Measurements from ENCODE around the gene COG8. TPM values are rescaled to one million over a fixed set of nuclear protein-coding genes. Genes with fewer than 3 reads are reported as not detected.

The COG8 gene
- total and polyA plus RNA-seq, 9 of the 15 experiments (the other 6 are each of a cell fraction or from before 2014, with no cell fraction given): 3.7 to 42.6 (median 30.1) TPM

DNA sequence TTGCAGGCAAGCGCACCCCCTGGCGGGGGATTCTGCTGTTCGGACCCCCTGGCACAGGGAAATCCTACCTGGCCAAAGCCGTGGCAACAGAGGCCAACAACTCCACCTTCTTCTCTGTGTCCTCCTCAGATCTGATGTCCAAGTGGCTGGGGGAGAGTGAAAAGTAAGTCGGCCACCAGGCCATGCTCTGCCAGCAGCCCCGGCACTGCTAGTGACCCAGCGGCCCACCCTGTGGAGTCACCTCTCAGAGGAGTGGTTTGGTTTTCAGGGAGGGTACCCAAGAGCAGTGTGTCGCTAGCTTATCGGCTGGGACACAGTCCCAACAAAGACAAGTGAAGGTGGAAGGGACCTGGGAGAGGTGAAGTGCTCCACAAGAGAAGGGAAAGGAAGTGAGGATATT, 20.0 kb downstream of the COG8 start:
- WGBS (ENCODE audit: insufficient coverage, low coverage, missing lambda C conversion rate): 94% methylated on average over 9 of the region's 9 CpGs
- Histone ChIP-seq H3K9me3 (replicated peaks; ENCODE audit: control insufficient read depth, insufficient read depth, low read depth, low read length) (no peaks in the 10 kb centered on the region), H3K36me3 (ENCODE audit: control insufficient read depth, insufficient read depth, low read length) (peaks cover 94% of the 10 kb centered on the region), H3K4me3 (no peak overlapping the region), H3K4me2 (ENCODE audit: insufficient read depth, low read length) (no peak overlapping the region), H3K4me1 (replicated peaks in 1 of 2; ENCODE audit: control insufficient read depth in 2 of 2, insufficient read depth in 2 of 2, low read length in 2 of 2) (peaks cover 2 to 23% of the 10 kb centered on the region in 2 experiments; a peak in 4 of 5 replicates), H3K9ac (ENCODE audit: insufficient read depth in 1 of 2, low read depth in 2 of 2, low read length in 2 of 2) (peak overlapping the region in 1 of 2 experiments; percentile 17; a peak in 1 of 4 replicates), H3K27me3 (ENCODE audit: control insufficient read depth in 2 of 2, insufficient read depth in 2 of 2, low read length in 2 of 2) (no peaks in the 10 kb centered on the region), H3K9me1 (ENCODE audit: control insufficient read depth, insufficient read depth, low read length) (no peaks in the 10 kb centered on the region), H3K79me2 (ENCODE audit: control insufficient read depth, insufficient read depth, low read length) (peaks cover 37% of the 10 kb centered on the region), H3K27ac (ENCODE audit: extremely low read depth, low read depth, low read length) (no peak overlapping the region), H4K20me1 (replicated peaks; ENCODE audit: control insufficient read depth, insufficient read depth, low read length) (peaks cover 11% of the 10 kb centered on the region; the same call in 1 of the 2 replicates), H2AFZ (ENCODE audit: low read depth, low read length) (no peak overlapping the region)
- TF ChIP-seq, protein P1, sequence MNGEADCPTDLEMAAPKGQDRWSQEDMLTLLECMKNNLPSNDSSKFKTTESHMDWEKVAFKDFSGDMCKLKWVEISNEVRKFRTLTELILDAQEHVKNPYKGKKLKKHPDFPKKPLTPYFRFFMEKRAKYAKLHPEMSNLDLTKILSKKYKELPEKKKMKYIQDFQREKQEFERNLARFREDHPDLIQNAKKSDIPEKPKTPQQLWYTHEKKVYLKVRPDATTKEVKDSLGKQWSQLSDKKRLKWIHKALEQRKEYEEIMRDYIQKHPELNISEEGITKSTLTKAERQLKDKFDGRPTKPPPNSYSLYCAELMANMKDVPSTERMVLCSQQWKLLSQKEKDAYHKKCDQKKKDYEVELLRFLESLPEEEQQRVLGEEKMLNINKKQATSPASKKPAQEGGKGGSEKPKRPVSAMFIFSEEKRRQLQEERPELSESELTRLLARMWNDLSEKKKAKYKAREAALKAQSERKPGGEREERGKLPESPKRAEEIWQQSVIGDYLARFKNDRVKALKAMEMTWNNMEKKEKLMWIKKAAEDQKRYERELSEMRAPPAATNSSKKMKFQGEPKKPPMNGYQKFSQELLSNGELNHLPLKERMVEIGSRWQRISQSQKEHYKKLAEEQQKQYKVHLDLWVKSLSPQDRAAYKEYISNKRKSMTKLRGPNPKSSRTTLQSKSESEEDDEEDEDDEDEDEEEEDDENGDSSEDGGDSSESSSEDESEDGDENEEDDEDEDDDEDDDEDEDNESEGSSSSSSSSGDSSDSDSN (IDR thresholded peaks at IDR 0.05; ENCODE audit: borderline replicate concordance in 1 of 2, low read depth in 2 of 2, low read length in 2 of 2): no peak
- no peak for TF ChIP-seq EWSR1 (IDR thresholded peaks at IDR 0.05; ENCODE audit: borderline replicate concordance, low read depth, partially characterized antibody)
- TF ChIP-seq ZNF184 (CRISPR knock-in tag; IDR thresholded peaks at IDR 0.05): no peak
- no peak for TF ChIP-seq BRD4 (IDR thresholded peaks at IDR 0.05)
- TF ChIP-seq POLR2G (IDR thresholded peaks at IDR 0.05; ENCODE audit: low read depth, low read length): peak; percentile 32; the same call in 1 of the 2 replicates
- no peak for TF ChIP-seq NRF1 (conservative IDR thresholded peaks at IDR 0.05 in 1 of 2, IDR thresholded peaks at IDR 0.05 in 1 of 2)
- no peak for TF ChIP-seq POLR2AphosphoS2 (IDR thresholded peaks at IDR 0.05; ENCODE audit: low read length)
- no peak for TF ChIP-seq NFYB (IDR thresholded peaks at IDR 0.05; ENCODE audit: extremely low read depth, insufficient read length)
- DNase-seq (ENCODE audit: extremely low read depth in 1 of 4, low spot score in 3 of 4) (no peak), ATAC-seq (no peak), FAIRE-seq (no peak)
- in situ Hi-C loops (cut with MboI) (no loop called here), intact Hi-C loops (cut with micrococcal nuclease) (no loop called here)
- BruUV-seq (replicated peaks): no TSS peak
- CTCF ChIA-PET (ENCODE audit: low intra/inter-chr PET ratio): no interaction called here
- POLR2A ChIA-PET: interaction anchor here (1.0 kb wide), 1 partner anchor 10 kb away, joined by 4 read pairs; no protein-coding TSS in a partner anchor

All from K562 (cell line).